Prostate gland (tissue), 2 donors: Measurements from ENCODE around the gene LATS2.

Experiments used
- POLR2A ChIP-seq: fragments of 450-650 bp; IDR thresholded peaks from one replicate; pipeline ENCODE4 v1.6.1; 2016; ENCODE audit warnings: antibody characterized with exemption, mild to moderate bottlenecking
- POLR2AphosphoS5 ChIP-seq: sonication (generic); formaldehyde crosslinking; IDR thresholded peaks from one replicate; pipeline ENCODE4 v1.6.1; 2017; ENCODE audit warnings: antibody characterized with exemption
- TF ChIP-seq, protein P1 (sequence below), 4 experiments: fragments of 200-600 bp in 2 of 4; fragments of 450-650 bp in 2 of 4; sonication (generic) in 2 of 4; IDR thresholded peaks; 1 replicate in 3 of 4; 2 replicates in 1 of 4; pipeline ENCODE4 v1.5.1; 2016 to 2019; ENCODE audit warnings: antibody characterized with exemption in 4 of 4, mild to moderate bottlenecking in 2 of 4, moderate library complexity in 2 of 4

DNA sequence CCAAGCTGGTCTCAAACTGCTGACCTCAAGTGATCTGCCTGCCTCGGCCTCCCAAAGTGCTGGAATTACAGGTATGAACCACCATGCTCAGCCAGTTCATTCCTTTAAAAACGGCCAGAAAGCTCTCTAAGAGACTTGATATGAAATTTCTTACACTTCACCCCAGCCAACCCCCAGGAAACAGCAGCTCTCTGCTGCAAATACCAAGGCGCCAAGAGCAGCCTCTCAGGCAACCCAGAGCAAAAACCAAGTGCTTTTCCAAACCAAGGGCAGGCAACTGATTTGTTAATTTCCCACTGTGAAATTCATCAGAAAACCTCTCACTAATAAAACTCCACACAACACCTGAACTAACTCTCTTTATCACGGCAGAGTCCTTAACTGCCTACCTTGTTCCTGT is 44.9 kb downstream of the LATS2 start:
- TF ChIP-seq, protein P1, sequence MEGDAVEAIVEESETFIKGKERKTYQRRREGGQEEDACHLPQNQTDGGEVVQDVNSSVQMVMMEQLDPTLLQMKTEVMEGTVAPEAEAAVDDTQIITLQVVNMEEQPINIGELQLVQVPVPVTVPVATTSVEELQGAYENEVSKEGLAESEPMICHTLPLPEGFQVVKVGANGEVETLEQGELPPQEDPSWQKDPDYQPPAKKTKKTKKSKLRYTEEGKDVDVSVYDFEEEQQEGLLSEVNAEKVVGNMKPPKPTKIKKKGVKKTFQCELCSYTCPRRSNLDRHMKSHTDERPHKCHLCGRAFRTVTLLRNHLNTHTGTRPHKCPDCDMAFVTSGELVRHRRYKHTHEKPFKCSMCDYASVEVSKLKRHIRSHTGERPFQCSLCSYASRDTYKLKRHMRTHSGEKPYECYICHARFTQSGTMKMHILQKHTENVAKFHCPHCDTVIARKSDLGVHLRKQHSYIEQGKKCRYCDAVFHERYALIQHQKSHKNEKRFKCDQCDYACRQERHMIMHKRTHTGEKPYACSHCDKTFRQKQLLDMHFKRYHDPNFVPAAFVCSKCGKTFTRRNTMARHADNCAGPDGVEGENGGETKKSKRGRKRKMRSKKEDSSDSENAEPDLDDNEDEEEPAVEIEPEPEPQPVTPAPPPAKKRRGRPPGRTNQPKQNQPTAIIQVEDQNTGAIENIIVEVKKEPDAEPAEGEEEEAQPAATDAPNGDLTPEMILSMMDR (IDR thresholded peaks at IDR 0.05) = no peak
- TF ChIP-seq POLR2A (no peak), POLR2AphosphoS5 (no peak)
